Fibroblast of lung (primary cell): ENCODE measurements around the gene DLG5. TPM values are rescaled to one million over a fixed set of nuclear protein-coding genes. Genes with fewer than 3 reads are reported as not detected.

Source experiments
- DNase-seq, 2 donors: peaks; one replicate each; pipeline versions ENCODE4 v3.0.0 to v3.0.0-alpha.2; 2010; ENCODE audit warnings: low read depth in 2 of 2
- H2AFZ ChIP-seq: 2 replicates; pipeline ENCODE4 v1.5.1; 2012; ENCODE audit warnings: low read length, control low read depth, inconsistent platforms
- H3K27ac ChIP-seq: 2 replicates; pipeline ENCODE4 v1.5.1; 2011; ENCODE audit warnings: low read length, control low read depth; ENCODE audit not compliant: insufficient read depth
- H3K27me3 ChIP-seq: 2 replicates; pipeline ENCODE4 v1.5.1; 2011; ENCODE audit warnings: mild to moderate bottlenecking, low read length; ENCODE audit not compliant: control insufficient read depth, insufficient read depth
- H3K36me3 ChIP-seq: 2 replicates; pipeline ENCODE4 v1.5.1; 2011; ENCODE audit warnings: low read length; ENCODE audit not compliant: control insufficient read depth, insufficient read depth
- H3K4me1 ChIP-seq: 2 replicates; pipeline ENCODE4 v1.5.1; 2011; ENCODE audit warnings: low read length; ENCODE audit not compliant: control insufficient read depth, insufficient read depth; ENCODE audit errors: extremely low read depth
- H3K4me2 ChIP-seq: 2 replicates; pipeline ENCODE4 v1.5.1; 2011; ENCODE audit warnings: low read length, control low read depth; ENCODE audit not compliant: insufficient read depth; ENCODE audit errors: extremely low read depth
- H3K4me3 ChIP-seq, 4 experiments: fragments of 200-600 bp in 1 of 4; sonication (generic) in 1 of 4; replicated peaks in 1 of 4; 2 replicates each; pipeline ENCODE4 v1.5.1; 2011 to 2016; ENCODE audit warnings: low read length in 4 of 4, low read depth in 3 of 4, mild to moderate bottlenecking in 3 of 4, control low read depth in 2 of 4, inconsistent platforms in 1 of 4, mixed read lengths in 1 of 4; ENCODE audit not compliant: insufficient read depth in 1 of 4; ENCODE audit errors: control extremely low read depth in 1 of 4
- H3K79me2 ChIP-seq: 2 replicates; pipeline ENCODE4 v1.5.1; 2012; ENCODE audit warnings: mild to moderate bottlenecking, low read length, inconsistent platforms; ENCODE audit not compliant: control insufficient read depth, insufficient read depth
- H3K9ac ChIP-seq: 2 replicates; pipeline ENCODE4 v1.5.1; 2011; ENCODE audit warnings: mild to moderate bottlenecking, low read length, control low read depth; ENCODE audit not compliant: insufficient read depth
- H3K9me3 ChIP-seq: 2 replicates; pipeline ENCODE4 v1.5.1; 2012; ENCODE audit warnings: low read depth, low read length; ENCODE audit not compliant: control insufficient read depth, insufficient read depth
- H4K20me1 ChIP-seq: 2 replicates; pipeline ENCODE4 v1.5.1; 2011; ENCODE audit warnings: low read length; ENCODE audit not compliant: control insufficient read depth, insufficient read depth; ENCODE audit errors: extremely low read depth
- EZH2 ChIP-seq: IDR thresholded peaks from 2 replicates; pipeline ENCODE4 v1.5.1; 2012; ENCODE audit warnings: low read length, control low read depth, mild to moderate bottlenecking; ENCODE audit errors: missing control alignments
- polyA plus RNA-seq, 2 donors: library from polyadenylated mRNA; depleted of rRNA in 1 of 2; stranded (reverse) in 1 of 2; unstranded in 1 of 2; fragments of >200 nt; gene quantifications; 2 replicates each; pipeline ENCODE4 v1.2.1, GENCODE V29; 2011 to 2012; ENCODE audit warnings: missing spikeins in 1 of 2
- total RNA-seq: library from RNA; depleted of rRNA; stranded (reverse); fragments of >200 nt; gene quantifications from 2 replicates; pipeline ENCODE4 v1.2.1, GENCODE V29; 2014
- TF ChIP-seq, protein P1 (sequence below), 2 donors: IDR thresholded peaks in 1 of 2; conservative IDR thresholded peaks in 1 of 2; 1 replicate in 1 of 2; 2 replicates in 1 of 2; pipeline ENCODE4 v1.5.1; 2011 to 2012; ENCODE audit warnings: low read length in 2 of 2, control low read depth in 1 of 2, inconsistent platforms in 1 of 2, low read depth in 1 of 2, mild to moderate bottlenecking in 1 of 2

DLG5 gene
- total and polyA plus RNA-seq, 2 donors (not counting 1 experiment from before 2014, with no cell fraction given), result 15.3 to 40.8 TPM

DNA sequence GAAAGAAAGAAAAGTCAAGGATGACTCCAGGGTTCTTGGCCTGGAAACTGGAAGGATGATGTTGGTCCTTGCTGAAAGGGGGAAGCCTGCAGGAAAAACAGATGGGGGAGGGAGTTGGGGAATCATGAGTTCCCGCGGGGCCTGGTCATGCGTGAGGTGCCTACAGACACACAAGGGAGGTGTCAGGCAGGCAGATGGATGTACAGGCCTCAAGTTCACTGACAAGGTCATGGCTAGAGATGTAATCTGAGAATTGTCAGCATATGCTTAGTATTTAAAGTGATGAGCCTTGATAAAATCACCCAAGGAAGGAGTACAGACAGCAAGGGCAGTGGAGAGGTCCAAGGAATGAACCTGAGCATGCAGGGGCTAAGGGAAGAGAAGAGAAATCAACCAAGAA, 46.8 kb downstream of the DLG5 start:
- H3K27ac ChIP-seq, result no peak overlapping the region
- TF ChIP-seq EZH2, result no peak
- TF ChIP-seq, protein P1, sequence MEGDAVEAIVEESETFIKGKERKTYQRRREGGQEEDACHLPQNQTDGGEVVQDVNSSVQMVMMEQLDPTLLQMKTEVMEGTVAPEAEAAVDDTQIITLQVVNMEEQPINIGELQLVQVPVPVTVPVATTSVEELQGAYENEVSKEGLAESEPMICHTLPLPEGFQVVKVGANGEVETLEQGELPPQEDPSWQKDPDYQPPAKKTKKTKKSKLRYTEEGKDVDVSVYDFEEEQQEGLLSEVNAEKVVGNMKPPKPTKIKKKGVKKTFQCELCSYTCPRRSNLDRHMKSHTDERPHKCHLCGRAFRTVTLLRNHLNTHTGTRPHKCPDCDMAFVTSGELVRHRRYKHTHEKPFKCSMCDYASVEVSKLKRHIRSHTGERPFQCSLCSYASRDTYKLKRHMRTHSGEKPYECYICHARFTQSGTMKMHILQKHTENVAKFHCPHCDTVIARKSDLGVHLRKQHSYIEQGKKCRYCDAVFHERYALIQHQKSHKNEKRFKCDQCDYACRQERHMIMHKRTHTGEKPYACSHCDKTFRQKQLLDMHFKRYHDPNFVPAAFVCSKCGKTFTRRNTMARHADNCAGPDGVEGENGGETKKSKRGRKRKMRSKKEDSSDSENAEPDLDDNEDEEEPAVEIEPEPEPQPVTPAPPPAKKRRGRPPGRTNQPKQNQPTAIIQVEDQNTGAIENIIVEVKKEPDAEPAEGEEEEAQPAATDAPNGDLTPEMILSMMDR (conservative IDR thresholded peaks at IDR 0.05 in 1 of 2, IDR thresholded peaks at IDR 0.05 in 1 of 2; ENCODE audit: low read depth in 1 of 2, low read length in 2 of 2), result no peak
- no peak overlapping the region for H2AFZ ChIP-seq
- H3K4me2 ChIP-seq, result no peak overlapping the region
- no peaks in the 10 kb centered on the region for H3K36me3 ChIP-seq
- no peaks in the 10 kb centered on the region for H3K4me1 ChIP-seq
- H3K79me2 ChIP-seq, result peaks cover 10% of the 10 kb centered on the region
- no peak overlapping the region for H3K4me3 ChIP-seq
- H4K20me1 ChIP-seq, result no peaks in the 10 kb centered on the region
- H3K9me3 ChIP-seq, result no peaks in the 10 kb centered on the region
- peak in 1 of 2 donors; percentile 8 for DNase-seq
- H3K9ac ChIP-seq, result no peak overlapping the region
- no peaks in the 10 kb centered on the region for H3K27me3 ChIP-seq

DNA sequence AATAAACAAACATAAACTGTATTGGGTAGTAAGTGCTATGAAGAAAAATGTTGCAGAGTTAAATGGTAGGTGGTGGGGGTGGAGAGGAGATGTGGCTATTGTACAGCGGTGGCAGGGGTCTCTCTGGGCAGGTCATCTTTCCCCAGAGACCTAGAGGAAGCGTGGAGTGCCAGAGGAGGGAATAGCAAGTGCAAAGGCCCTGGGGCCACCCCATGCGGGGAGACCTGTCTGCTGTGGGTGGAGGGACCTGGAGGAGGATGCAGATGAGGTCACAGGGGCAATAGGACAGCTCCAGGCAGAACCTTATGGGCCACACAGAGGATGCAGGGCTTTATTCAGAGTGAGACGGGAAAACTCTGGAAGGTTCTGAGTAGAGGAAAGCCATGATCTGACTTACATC, 47.5 kb downstream of the DLG5 start:
- H3K4me1 ChIP-seq, result peaks cover 2% of the 10 kb centered on the region
- H3K27ac ChIP-seq, result no peak overlapping the region
- H3K4me3 ChIP-seq, result no peak overlapping the region
- H3K27me3 ChIP-seq, result no peaks in the 10 kb centered on the region
- no peaks in the 10 kb centered on the region for H3K9me3 ChIP-seq
- TF ChIP-seq EZH2, result no peak
- TF ChIP-seq, protein P1 (conservative IDR thresholded peaks at IDR 0.05 in 1 of 2, IDR thresholded peaks at IDR 0.05 in 1 of 2; ENCODE audit: low read depth in 1 of 2, low read length in 2 of 2), result no peak
- H3K79me2 ChIP-seq, result peaks cover 10% of the 10 kb centered on the region
- H3K36me3 ChIP-seq, result no peaks in the 10 kb centered on the region
- H4K20me1 ChIP-seq, result no peaks in the 10 kb centered on the region
- no peak overlapping the region for H3K9ac ChIP-seq
- no peak overlapping the region for H2AFZ ChIP-seq
- no peak overlapping the region for H3K4me2 ChIP-seq
- DNase-seq, result no peak

DNA sequence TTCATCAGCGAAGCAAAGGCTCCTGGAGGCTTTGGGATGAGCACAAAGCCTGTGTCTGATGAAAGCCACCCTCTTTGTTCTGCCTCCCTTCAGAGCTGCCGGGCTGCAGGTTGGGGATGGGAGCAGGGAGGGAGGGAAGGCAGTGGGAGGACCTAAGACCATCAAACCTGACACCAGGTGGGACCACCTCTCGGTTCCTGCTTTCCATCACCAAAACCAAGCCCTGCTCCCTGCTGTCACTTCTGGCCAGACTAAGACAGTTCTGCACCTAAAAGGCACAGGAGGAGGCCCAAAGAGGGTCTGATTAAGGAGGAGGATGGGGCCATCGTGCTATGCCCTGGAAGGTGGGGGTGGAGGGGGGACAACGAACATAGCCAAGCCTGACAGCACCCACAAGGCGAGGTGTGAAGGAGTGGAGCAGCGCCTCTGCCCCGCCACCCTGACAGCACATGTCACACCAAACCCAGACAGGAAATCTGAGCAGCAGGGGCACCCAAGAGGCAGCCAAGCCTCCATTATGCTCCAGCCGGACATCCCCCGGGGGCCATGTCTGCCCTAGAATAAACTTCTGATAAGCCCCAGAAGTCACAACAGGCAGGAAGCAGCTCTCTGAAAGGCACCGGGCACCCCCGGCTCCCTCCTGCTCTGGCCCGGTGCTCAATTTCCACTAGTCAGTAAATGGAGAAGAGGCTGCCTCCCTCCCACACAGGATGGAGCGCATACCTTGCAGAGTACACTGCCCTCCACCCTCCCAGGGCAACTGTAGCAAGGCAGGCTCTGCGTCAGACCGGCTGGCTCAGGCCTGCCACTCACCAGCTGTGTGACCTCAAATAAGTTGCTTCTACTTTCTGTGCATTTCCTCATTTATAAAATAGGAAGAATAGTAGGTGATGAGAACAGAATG, 48.9 kb downstream of the DLG5 start:
- H3K27me3 ChIP-seq, result no peaks in the 10 kb centered on the region
- H4K20me1 ChIP-seq, result no peaks in the 10 kb centered on the region
- H3K36me3 ChIP-seq, result no peaks in the 10 kb centered on the region
- peaks cover 2% of the 10 kb centered on the region for H3K4me1 ChIP-seq
- peak; percentile 75 to 76 for DNase-seq
- no peak overlapping the region for H2AFZ ChIP-seq
- no peaks in the 10 kb centered on the region for H3K9me3 ChIP-seq
- H3K4me2 ChIP-seq, result no peak overlapping the region
- H3K27ac ChIP-seq, result no peak overlapping the region
- peaks cover 9% of the 10 kb centered on the region for H3K79me2 ChIP-seq
- H3K4me3 ChIP-seq, result no peak overlapping the region
- TF ChIP-seq, protein P1 (conservative IDR thresholded peaks at IDR 0.05 in 1 of 2, IDR thresholded peaks at IDR 0.05 in 1 of 2; ENCODE audit: low read depth in 1 of 2, low read length in 2 of 2), result no peak
- no peak for TF ChIP-seq EZH2
- H3K9ac ChIP-seq, result no peak overlapping the region
